ENCODE measurements around the gene B4GALT5.

GRCh38 chr20:49591217-49591865, 122.3 kb downstream of the B4GALT5 start:
- no peak for TF ChIP-seq ZFP3 (CRISPR knock-in tag; IDR thresholded peaks at IDR 0.05)
- TF ChIP-seq SNAI2 (CRISPR knock-in tag; IDR thresholded peaks at IDR 0.05): no peak
- no peak for TF ChIP-seq PATZ1 (CRISPR knock-in tag; IDR thresholded peaks at IDR 0.05; ENCODE audit: borderline replicate concordance)
- TF ChIP-seq CSDC2 (CRISPR knock-in tag; IDR thresholded peaks at IDR 0.05): no peak
- no peak for TF ChIP-seq ARNTL (CRISPR knock-in tag; IDR thresholded peaks at IDR 0.05; ENCODE audit: borderline replicate concordance, low read depth)
- TF ChIP-seq GLIS3 (CRISPR knock-in tag; IDR thresholded peaks at IDR 0.05): no peak
- no peak for TF ChIP-seq RARB (CRISPR knock-in tag; IDR thresholded peaks at IDR 0.05)
- TF ChIP-seq ZFP30 (CRISPR knock-in tag; IDR thresholded peaks at IDR 0.05): no peak
- TF ChIP-seq TOX (CRISPR knock-in tag; IDR thresholded peaks at IDR 0.05; ENCODE audit: borderline replicate concordance): no peak
- no peak for TF ChIP-seq CREB5 (CRISPR knock-in tag; IDR thresholded peaks at IDR 0.05; ENCODE audit: low read depth)
- no peak for TF ChIP-seq TCF4 (CRISPR knock-in tag; IDR thresholded peaks at IDR 0.05; ENCODE audit: borderline replicate concordance)
- no peak for TF ChIP-seq POU6F1 (CRISPR knock-in tag; IDR thresholded peaks at IDR 0.05; ENCODE audit: borderline replicate concordance, low read depth)
- no peak for TF ChIP-seq ZNF565 (CRISPR knock-in tag; conservative IDR thresholded peaks at IDR 0.05; ENCODE audit: low read depth)
- TF ChIP-seq ZNF8 (CRISPR knock-in tag; IDR thresholded peaks at IDR 0.05): no peak

All from SK-N-SH treated with all-trans-retinoic acid at 6 μM for 48 hours (cell line).